ENCODE measurements around the gene HBB.

DNA sequence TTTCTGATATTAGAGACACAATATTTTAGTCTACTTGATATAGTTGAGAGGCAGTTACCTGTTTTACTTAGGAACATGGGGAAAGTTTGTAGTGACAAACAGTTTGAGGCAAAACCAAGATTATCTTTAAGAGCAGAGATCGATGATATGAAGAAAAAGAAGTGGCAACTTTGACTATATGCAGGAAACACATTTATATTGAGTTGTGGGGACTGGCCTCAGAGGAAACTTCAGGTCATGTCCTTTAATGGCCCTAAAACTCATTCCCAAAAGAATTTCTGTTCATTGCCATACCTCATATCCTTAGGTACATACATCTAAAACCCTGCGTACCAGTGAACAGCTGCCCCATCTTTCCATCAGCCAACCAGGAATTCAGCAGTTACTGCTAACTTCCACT, 18.3 kb upstream of the HBB start:
- TF ChIP-seq EZH2 (IDR thresholded peaks at IDR 0.05; ENCODE audit: borderline replicate concordance, low read depth, low read length, severe bottlenecking) (no peak), POLR2A (IDR thresholded peaks at IDR 0.05; ENCODE audit: low read depth, low read length) (no peak), MAX (IDR thresholded peaks at IDR 0.05; ENCODE audit: insufficient read depth, insufficient read length) (no peak), JUN (IDR thresholded peaks at IDR 0.05; ENCODE audit: borderline replicate concordance, insufficient read depth, insufficient read length, low read depth) (no peak), POLR2AphosphoS5 (IDR thresholded peaks at IDR 0.05; ENCODE audit: insufficient read depth, low read depth, low read length) (no peak), MYC (IDR thresholded peaks at IDR 0.05; ENCODE audit: low read depth, low read length) (no peak), FOS (IDR thresholded peaks at IDR 0.05; ENCODE audit: borderline replicate concordance, insufficient read depth, low read length) (no peak)
- TF ChIP-seq, protein P1, sequence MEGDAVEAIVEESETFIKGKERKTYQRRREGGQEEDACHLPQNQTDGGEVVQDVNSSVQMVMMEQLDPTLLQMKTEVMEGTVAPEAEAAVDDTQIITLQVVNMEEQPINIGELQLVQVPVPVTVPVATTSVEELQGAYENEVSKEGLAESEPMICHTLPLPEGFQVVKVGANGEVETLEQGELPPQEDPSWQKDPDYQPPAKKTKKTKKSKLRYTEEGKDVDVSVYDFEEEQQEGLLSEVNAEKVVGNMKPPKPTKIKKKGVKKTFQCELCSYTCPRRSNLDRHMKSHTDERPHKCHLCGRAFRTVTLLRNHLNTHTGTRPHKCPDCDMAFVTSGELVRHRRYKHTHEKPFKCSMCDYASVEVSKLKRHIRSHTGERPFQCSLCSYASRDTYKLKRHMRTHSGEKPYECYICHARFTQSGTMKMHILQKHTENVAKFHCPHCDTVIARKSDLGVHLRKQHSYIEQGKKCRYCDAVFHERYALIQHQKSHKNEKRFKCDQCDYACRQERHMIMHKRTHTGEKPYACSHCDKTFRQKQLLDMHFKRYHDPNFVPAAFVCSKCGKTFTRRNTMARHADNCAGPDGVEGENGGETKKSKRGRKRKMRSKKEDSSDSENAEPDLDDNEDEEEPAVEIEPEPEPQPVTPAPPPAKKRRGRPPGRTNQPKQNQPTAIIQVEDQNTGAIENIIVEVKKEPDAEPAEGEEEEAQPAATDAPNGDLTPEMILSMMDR (IDR thresholded peaks at IDR 0.05; ENCODE audit: extremely low read depth in 1 of 2, insufficient read depth in 1 of 2, low read depth in 1 of 2, low read length in 2 of 2), result no peak
